Measurements from ENCODE around the gene INPP5J. TPM values are rescaled to one million over a fixed set of nuclear protein-coding genes. Genes with fewer than 3 reads are reported as not detected.

The INPP5J gene
- total RNA-seq, 1 donor from 2014 or later = 5.2 TPM

- no peak overlapping the region for H3K27ac Mint-ChIP-seq (ENCODE audit: unreplicated experiment)
- no peaks in the 10 kb centered on the region for H3K9me3 Mint-ChIP-seq (ENCODE audit: low read depth)
- H3K36me3 Mint-ChIP-seq (ENCODE audit: low read depth) = no peaks in the 10 kb centered on the region
- peaks cover 11% of the 10 kb centered on the region for H3K4me1 Mint-ChIP-seq (ENCODE audit: low read depth)
- no peaks in the 10 kb centered on the region for H3K27me3 Mint-ChIP-seq (ENCODE audit: low read depth)
- no peak for DNase-seq (ENCODE audit: low spot score)
- H3K4me3 Mint-ChIP-seq (ENCODE audit: unreplicated experiment) = no peak overlapping the region
- TF ChIP-seq CTCF (IDR thresholded peaks at IDR 0.05) = no peak
Observed at GRCh38 chr22:31118046-31118820, 4.5 kb upstream of the INPP5J start.

- TF ChIP-seq CTCF (IDR thresholded peaks at IDR 0.05) = no peak
- no peak overlapping the region for H3K27ac Mint-ChIP-seq (ENCODE audit: unreplicated experiment)
- no peak overlapping the region for H3K4me3 Mint-ChIP-seq (ENCODE audit: unreplicated experiment)
- no peak for DNase-seq (ENCODE audit: low spot score)
- no peaks in the 10 kb centered on the region for H3K36me3 Mint-ChIP-seq (ENCODE audit: low read depth)
- H3K4me1 Mint-ChIP-seq (ENCODE audit: low read depth) = peaks cover 14% of the 10 kb centered on the region
- H3K27me3 Mint-ChIP-seq (ENCODE audit: low read depth) = no peaks in the 10 kb centered on the region
- H3K9me3 Mint-ChIP-seq (ENCODE audit: low read depth) = no peaks in the 10 kb centered on the region
Observed at GRCh38 chr22:31119026-31119717, 3.6 kb upstream of the INPP5J start.

GRCh38 chr22:31120230-31120629, 2.5 kb upstream of the INPP5J start:
- TF ChIP-seq CTCF (IDR thresholded peaks at IDR 0.05) = no peak
- Mint-ChIP-seq H3K4me1 (ENCODE audit: low read depth) (peaks cover 14% of the 10 kb centered on the region), H3K36me3 (ENCODE audit: low read depth) (no peaks in the 10 kb centered on the region), H3K9me3 (ENCODE audit: low read depth) (no peaks in the 10 kb centered on the region), H3K27me3 (ENCODE audit: low read depth) (no peaks in the 10 kb centered on the region), H3K27ac (ENCODE audit: unreplicated experiment) (no peak overlapping the region), H3K4me3 (ENCODE audit: unreplicated experiment) (no peak overlapping the region)
- DNase-seq (ENCODE audit: low spot score) = no peak

GRCh38 chr22:31120642-31121041, 2.1 kb upstream of the INPP5J start:
- H3K27me3 Mint-ChIP-seq (ENCODE audit: low read depth) = no peaks in the 10 kb centered on the region
- TF ChIP-seq CTCF (IDR thresholded peaks at IDR 0.05) = no peak
- no peak overlapping the region for H3K4me3 Mint-ChIP-seq (ENCODE audit: unreplicated experiment)
- no peaks in the 10 kb centered on the region for H3K36me3 Mint-ChIP-seq (ENCODE audit: low read depth)
- H3K27ac Mint-ChIP-seq (ENCODE audit: unreplicated experiment) = no peak overlapping the region
- peaks cover 14% of the 10 kb centered on the region for H3K4me1 Mint-ChIP-seq (ENCODE audit: low read depth)
- DNase-seq (ENCODE audit: low spot score) = no peak
- no peaks in the 10 kb centered on the region for H3K9me3 Mint-ChIP-seq (ENCODE audit: low read depth)

GRCh38 chr22:31121403-31121802, 1.4 kb upstream of the INPP5J start:
- H3K4me3 Mint-ChIP-seq (ENCODE audit: unreplicated experiment) = no peak overlapping the region
- DNase-seq (ENCODE audit: low spot score) = no peak
- no peaks in the 10 kb centered on the region for H3K9me3 Mint-ChIP-seq (ENCODE audit: low read depth)
- H3K27ac Mint-ChIP-seq (ENCODE audit: unreplicated experiment) = no peak overlapping the region
- peaks cover 14% of the 10 kb centered on the region for H3K4me1 Mint-ChIP-seq (ENCODE audit: low read depth)
- H3K27me3 Mint-ChIP-seq (ENCODE audit: low read depth) = no peaks in the 10 kb centered on the region
- H3K36me3 Mint-ChIP-seq (ENCODE audit: low read depth) = no peaks in the 10 kb centered on the region
- TF ChIP-seq CTCF (IDR thresholded peaks at IDR 0.05) = no peak
